ENCODE measurements around the gene C19orf18. TPM values are rescaled to one million over a fixed set of nuclear protein-coding genes. Genes with fewer than 3 reads are reported as not detected.

Gene C19orf18
- total and polyA plus RNA-seq, 2 donors (not counting 3 experiments of a cell fraction or from before 2014, with no cell fraction given): 0.08 to 0.64 TPM

DNA sequence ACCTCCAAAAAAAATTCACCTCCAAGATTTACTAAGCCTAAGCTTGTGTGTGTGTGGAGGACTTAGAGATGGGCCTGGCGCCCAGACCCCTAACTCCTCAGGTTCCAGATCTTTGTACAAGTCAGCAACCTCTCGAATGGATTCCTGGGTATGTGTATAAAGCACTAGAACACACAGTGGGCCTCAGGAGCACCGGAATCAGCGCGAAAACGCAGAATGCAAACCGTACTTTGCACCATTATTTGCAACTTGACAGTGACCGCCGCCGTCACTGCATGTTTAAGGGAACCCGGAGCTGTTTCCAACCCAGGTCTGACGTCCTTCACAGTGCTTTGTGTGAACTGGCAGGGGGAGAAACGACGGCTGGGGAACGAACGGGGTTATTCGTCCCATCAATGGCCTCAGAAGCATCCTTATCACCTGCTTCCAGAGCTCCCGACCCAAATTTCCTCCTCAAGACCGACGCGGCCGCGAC is 27.6 kb upstream of the C19orf18 start:
- Histone ChIP-seq H3K4me2 (ENCODE audit: insufficient read depth, low read length) (peak overlapping the region; percentile 56), H2AFZ (ENCODE audit: low read depth, low read length) (peak overlapping the region; percentile 79), H3K27ac (ENCODE audit: insufficient read depth, low read depth, low read length) (peak overlapping the region; percentile 19), H3K36me3 (ENCODE audit: control insufficient read depth in 2 of 2, extremely low read depth in 1 of 2, insufficient read depth in 2 of 2, low read length in 2 of 2) (peaks cover 12 to 23% of the 10 kb centered on the region in 2 experiments), H3K9me1 (replicated peaks; ENCODE audit: control insufficient read depth, extremely low read depth, insufficient read depth, low read length) (no peaks in the 10 kb centered on the region), H4K20me1 (replicated peaks; ENCODE audit: control insufficient read depth, extremely low read depth, insufficient read depth, low read length) (no peaks in the 10 kb centered on the region), H3K4me3 (replicated peaks in 1 of 3; ENCODE audit: insufficient read depth in 1 of 3, low read depth in 1 of 3, low read length in 3 of 3) (peak overlapping the region; percentile 39 to 90 (median 75)), H3K27me3 (ENCODE audit: control insufficient read depth in 2 of 2, insufficient read depth in 2 of 2, low read length in 2 of 2) (no peaks in the 10 kb centered on the region), H3K9me3 (replicated peaks; ENCODE audit: control insufficient read depth, insufficient read depth, low read length) (peaks cover 2% of the 10 kb centered on the region), H3K9ac (replicated peaks; ENCODE audit: extremely low read depth, insufficient read depth, low read length) (peak overlapping the region; percentile 76), H3K79me2 (ENCODE audit: control insufficient read depth, insufficient read depth, low read length) (peaks cover 1% of the 10 kb centered on the region), H3K4me1 (ENCODE audit: control insufficient read depth, extremely low read depth, insufficient read depth, low read length) (peaks cover 5% of the 10 kb centered on the region)
- POLR2A ChIA-PET: interaction anchor here (1.4 kb wide), 1 partner anchor 16 kb away, joined by 3 read pairs; no protein-coding TSS in a partner anchor
- CTCF ChIA-PET: interaction anchor here (0.8 to 0.9 kb wide), 2 partner anchors 12 to 67 kb away, joined by 3 read pairs; partner anchors contain the start of gene ZNF418
- FAIRE-seq (no peak), DNase-seq (ENCODE audit: low read depth, low spot score) (no peak)
- intact Hi-C loops (cut with micrococcal nuclease): loop anchor here (1.0 to 10.0 kb wide), 3 partner anchors 55 to 367 kb away; partner anchors contain the start of genes ZNF211, ZNF256 and ZNF329
- dilution Hi-C loops (cut with MboI; ENCODE audit: extremely low pct_ligation_motif_present, low sequenced_read_pairs): no loop called here
- TF ChIP-seq, protein P1, sequence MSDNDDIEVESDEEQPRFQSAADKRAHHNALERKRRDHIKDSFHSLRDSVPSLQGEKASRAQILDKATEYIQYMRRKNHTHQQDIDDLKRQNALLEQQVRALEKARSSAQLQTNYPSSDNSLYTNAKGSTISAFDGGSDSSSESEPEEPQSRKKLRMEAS (IDR thresholded peaks at IDR 0.05; ENCODE audit: insufficient read depth, insufficient read length): no peak
- no peak for TF ChIP-seq POLR2A (IDR thresholded peaks at IDR 0.05; ENCODE audit: low read depth, low read length)
- no peak for TF ChIP-seq FOS (IDR thresholded peaks at IDR 0.05; ENCODE audit: borderline replicate concordance, insufficient read depth, low read length)
- TF ChIP-seq GATA2 (IDR thresholded peaks at IDR 0.05; ENCODE audit: insufficient read depth, insufficient read length, low read depth, low read length): no peak
- TF ChIP-seq POLR2AphosphoS5 (IDR thresholded peaks at IDR 0.05; ENCODE audit: insufficient read depth, low read depth, low read length): no peak
- TF ChIP-seq MYC (IDR thresholded peaks at IDR 0.05; ENCODE audit: low read depth, low read length): no peak
- no peak for TF ChIP-seq EZH2 (IDR thresholded peaks at IDR 0.05; ENCODE audit: borderline replicate concordance, low read depth, low read length, severe bottlenecking)
- TF ChIP-seq, protein P2, sequence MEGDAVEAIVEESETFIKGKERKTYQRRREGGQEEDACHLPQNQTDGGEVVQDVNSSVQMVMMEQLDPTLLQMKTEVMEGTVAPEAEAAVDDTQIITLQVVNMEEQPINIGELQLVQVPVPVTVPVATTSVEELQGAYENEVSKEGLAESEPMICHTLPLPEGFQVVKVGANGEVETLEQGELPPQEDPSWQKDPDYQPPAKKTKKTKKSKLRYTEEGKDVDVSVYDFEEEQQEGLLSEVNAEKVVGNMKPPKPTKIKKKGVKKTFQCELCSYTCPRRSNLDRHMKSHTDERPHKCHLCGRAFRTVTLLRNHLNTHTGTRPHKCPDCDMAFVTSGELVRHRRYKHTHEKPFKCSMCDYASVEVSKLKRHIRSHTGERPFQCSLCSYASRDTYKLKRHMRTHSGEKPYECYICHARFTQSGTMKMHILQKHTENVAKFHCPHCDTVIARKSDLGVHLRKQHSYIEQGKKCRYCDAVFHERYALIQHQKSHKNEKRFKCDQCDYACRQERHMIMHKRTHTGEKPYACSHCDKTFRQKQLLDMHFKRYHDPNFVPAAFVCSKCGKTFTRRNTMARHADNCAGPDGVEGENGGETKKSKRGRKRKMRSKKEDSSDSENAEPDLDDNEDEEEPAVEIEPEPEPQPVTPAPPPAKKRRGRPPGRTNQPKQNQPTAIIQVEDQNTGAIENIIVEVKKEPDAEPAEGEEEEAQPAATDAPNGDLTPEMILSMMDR (IDR thresholded peaks at IDR 0.05; ENCODE audit: extremely low read depth in 1 of 2, insufficient read depth in 1 of 2, low read depth in 1 of 2, low read length in 2 of 2): no peak
- no peak for TF ChIP-seq JUN (IDR thresholded peaks at IDR 0.05; ENCODE audit: borderline replicate concordance, insufficient read depth, insufficient read length, low read depth)
- no TSS peak for BruUV-seq (replicated peaks)

Measured in endothelial cell of umbilical vein (primary cell).